GM18508 (cell line): Measurements from ENCODE around the gene BICD2.

Source experiments
- ATAC-seq: cut with Tn5 transposase; IDR thresholded peaks from one replicate; pipeline ENCODE4 v1.9.1; 2021; ENCODE audit warnings: moderate number of reproducible peaks; ENCODE audit not compliant: insufficient read depth, unreplicated experiment

Gene BICD2

DNA sequence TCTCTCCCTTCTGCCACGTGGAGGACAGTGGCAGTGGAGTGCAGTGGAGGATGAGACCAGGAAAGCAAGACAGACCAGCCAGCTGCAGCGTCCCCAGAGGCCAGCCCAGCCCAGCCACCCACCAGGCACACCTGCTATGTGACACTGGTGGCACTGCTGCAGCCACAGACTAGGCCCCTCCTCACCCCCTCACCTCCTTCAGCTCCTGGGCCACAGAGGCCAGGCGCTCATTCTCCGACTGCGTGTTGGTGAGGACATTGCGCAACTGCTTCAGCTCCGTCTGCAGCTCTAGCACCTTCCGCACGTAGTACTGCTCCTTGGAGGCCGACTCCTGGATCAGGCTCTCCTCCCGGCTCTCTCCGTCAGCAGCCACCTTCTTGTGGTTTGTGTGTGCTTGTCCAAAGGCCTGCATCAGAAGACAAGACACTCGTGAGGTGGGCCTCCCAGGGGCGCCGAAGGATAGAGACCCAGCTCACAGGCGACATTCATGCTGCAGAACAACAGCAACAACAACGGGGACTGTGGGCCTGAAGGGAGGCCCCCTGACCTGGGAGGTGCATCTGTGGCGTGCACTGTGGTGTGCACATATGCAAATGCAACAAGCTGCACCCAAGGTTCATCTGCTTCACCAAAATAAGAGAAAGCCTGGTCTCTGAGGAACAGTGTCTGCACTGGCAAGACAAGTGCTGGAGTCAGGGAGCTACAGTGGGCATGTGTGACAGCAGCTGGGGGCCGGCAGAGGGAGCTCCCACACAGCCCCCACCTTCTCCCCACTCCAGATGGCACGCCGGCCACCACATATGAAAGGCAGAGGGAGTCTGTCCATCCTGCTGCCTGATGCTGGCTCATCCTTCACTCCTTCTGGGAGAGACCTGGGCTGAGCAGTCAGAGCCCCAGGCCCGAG lies 35.5 kb downstream of the BICD2 start:
- no peak for ATAC-seq

DNA sequence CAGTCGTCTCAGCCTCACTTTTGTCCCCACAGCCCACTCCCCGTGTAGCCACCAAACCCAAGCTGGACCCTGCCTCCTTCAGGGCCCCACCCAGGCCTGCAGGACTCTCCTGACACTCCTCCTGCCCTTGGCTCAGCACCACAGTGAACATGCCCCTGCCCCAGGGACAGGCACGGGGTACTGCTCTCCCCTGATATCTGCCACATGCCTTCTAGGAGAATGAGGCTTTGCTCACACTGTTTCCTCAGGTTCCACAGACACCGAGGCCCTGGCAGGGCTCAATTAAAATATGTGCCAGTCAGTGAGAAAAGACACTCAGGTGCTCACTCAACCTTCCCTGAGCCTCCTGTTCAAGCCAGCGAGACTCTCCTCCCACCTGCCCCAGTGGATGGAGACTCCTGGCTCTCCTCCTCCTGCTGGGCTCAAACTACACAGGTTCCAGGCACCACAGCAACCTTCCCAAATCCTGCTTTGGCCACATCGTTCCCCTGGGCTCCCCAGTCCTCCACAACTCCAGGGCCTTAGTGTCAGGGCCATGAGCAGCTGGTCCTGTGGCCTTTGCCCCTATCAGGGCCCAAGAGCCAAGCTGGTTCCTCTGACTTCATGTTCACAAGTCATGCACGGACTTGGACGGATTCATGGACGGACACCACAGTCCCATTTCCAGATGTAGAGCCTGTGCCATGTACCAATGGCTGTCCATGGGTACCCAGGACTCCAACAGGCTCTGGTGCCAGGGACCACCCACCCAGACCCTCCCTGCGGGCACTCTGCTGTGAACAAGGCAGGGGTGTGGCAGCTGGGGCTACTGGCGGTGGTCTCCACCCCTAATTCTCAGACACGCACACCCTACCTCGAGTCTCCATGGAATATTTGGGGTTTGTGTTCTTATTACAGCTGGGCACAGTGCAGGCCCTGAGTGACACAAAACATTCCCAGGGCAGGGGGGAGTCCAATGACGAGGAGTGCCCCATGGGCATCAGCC lies 36.6 kb downstream of the BICD2 start:
- ATAC-seq, result no peak

DNA sequence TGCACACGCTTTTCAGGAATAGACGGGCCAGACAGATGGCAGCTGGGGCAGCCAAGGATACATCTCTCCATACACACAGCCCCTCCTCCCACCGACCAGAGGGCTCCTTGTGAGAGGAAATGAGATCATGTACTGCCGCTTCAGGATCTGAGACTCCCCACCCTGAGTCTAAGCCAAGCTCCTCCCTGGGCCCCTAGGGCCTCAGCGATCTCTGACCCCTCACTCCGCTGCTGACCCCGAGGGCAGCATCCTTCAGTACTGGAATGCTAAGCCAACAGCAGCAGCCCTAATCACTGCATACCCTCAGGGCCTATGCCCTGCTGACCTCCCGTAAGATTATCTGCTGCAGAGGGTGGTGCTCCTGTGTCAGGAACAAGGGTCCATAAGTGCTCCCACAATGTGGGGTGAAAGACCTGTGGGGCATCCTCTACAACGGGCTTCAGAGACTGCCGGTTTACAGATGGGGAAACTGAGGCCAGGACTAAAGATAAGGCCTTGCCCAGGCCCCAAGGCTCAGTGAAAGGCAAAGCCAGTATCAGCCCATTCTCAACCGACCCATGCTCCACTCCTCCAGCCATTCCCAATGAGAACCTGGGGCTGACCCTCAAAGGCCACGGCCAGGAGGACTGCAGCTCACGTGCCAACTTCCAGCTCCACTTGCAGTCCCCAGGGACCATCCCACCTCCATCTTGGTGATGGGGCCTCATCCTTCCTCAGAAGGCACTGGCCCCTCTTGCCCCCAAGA lies 37.5 kb downstream of the BICD2 start:
- no peak for ATAC-seq

DNA sequence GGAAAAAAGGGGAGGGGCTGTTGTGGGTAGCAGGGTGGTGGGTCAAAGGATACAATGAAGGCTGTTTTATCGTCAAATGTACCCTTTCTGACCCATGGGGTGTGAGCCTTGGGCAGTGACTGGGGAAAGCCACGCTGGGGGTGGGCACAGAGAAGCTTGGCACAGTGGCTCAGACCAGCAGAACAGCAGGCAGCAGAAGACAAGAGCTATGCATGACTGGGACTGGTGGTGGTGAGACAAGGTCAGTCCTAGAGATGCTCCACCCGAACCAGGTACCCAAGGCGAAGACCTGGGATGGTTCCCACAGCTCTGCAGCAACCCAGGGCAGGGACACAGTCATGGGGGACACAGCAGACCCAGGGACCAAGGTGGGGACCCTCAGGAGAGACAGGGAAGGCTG lies 38.3 kb downstream of the BICD2 start:
- ATAC-seq, result no peak

DNA sequence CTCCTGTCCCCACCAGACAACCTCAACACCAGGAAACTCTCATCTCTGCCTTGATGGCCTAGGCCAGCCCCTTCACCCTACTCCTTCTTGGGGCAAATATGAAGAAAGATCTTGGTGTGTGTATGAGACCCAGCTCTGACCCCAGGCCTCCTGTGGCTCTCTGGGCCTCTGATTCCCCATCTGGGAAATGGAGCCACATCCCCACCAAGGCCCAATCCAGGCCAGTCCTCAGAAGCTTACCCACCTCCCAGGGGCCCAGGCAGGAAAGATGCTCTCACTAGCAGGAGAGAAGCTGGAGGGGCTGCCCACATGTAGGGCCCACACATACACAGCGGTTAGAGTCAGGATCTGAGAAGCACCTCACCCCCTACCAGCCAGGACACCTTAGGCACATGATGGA lies 38.9 kb downstream of the BICD2 start:
- ATAC-seq, result no peak

DNA sequence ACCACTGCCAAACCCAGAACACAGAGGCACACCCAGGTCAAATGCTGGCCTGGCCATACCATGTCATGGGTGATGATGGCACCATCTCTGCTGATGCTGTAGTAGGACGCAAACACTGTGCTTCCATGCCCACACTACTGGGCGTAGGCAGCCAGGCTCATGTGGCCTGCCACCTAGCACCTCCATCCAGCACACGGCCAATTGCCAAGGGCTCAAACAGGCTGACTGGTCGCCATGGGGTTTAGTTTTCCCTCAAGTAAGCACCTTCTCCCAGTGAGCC lies 39.4 kb downstream of the BICD2 start:
- ATAC-seq, result no peak

DNA sequence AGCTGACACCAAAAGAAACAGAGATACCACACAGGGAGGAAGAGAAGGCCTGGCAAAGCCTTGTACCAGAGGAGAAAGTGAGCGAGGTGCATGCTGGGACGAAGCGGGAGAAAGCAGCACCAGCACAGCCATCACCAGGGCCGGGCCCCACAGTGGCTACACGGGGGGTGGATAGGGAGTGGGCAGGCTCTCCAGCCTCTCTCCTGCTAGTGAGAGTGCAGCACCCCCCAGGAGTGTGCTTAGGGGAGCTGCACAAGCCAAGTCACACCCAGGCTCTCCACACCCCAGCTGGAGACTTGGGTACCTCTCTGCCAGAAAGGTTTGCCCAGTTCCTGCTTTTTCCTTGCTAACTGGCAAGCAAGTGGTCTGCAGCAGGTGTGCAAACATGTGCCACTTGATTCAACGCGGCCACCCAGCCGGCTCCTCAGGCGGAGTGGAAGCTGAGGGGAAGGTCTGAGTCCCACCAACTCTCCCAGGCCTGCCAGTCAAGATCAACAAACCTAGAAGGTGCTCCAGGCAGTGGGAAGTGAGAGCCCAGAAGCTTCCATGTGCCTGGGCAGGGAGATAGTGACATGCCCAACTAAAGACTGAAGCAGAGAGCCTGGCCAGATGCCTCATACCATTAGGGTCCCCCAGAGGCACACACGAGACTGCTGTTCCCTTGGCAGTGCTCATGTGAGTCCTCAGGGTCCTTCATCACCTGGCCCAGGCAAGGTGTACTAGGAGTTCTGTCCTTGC lies 39.9 kb downstream of the BICD2 start:
- no peak for ATAC-seq

DNA sequence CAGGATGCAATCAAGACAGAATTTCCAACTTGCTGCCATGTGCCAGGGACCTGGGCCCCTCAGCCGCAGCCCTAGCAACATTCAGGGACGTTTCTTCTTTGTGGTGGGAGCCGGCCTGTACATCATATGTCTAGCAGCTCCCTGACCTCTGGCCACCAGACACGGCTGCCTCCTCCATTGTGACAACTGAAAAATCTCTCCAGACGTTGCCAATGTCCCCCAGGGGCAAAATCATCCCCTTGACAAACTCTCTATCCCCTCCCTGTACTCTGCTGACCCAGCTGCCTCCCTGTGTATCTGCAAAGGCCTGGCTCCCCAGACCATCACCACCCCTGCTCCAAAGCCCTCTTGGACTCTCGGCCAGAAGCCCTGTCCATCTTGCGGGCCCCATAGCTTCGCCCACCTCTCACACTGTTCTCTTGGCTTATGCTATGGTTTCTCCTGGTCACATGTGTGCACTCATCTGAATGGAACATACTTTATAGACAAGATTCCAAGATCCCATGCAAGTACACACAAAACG lies 40.8 kb downstream of the BICD2 start:
- ATAC-seq, result no peak

DNA sequence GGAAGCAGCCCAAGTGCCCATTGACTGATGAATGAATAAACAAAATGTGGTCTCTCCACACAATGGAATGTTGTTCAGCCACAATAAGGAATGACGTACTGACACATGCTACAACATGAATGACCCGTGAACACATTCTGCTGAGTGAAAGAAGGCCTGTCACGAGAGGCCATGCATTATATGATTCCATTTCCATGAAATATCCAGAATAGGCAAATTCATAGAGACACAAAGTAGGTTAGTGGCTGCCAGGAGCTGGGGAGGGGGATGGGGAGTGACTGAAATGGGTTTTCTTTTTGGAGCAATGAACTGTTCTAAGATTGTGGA lies 41.4 kb downstream of the BICD2 start:
- ATAC-seq, result no peak

DNA sequence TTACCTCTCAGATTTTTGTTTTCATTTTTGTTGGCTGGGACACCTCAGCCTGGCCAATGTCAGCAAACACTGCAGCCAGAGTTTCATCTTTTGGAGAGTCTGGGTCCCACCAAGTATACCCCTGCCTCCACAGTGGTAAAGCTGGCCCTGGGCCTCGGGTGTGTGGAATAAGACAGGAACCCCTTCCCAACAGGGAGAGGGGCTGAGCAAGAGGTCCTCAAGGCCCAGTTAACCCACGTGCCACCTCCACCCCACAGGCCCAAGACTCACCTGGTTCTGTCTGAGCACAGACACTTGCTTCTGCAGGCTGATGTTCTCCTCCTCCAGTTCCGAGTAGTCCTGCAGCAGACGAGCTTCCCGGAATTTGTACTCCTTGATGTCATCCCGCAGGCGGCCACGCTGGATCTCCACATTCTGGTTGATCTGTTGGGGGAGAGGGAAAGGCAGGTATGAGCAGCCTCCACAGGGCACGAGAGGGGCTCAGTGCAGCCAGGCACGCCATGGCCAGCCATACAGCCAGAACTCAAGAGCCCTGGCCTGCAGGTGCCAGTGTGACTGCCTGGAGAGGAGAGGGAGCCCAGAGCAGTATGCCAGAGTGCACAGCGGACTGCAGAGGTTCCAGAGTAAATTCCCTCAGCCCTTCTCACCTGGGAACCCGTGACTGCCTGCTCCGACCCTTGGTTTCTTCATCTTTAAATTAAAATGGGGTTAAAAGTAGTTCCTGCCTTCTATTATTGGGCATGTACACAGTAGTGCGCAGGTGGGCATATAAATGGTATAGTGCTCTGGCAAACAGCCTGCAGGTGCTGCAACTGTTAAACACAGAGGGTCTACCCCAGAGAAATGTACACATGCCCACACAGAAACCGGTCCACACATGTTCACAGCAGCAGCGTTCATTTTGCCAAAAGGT lies 42.0 kb downstream of the BICD2 start:
- no peak for ATAC-seq

DNA sequence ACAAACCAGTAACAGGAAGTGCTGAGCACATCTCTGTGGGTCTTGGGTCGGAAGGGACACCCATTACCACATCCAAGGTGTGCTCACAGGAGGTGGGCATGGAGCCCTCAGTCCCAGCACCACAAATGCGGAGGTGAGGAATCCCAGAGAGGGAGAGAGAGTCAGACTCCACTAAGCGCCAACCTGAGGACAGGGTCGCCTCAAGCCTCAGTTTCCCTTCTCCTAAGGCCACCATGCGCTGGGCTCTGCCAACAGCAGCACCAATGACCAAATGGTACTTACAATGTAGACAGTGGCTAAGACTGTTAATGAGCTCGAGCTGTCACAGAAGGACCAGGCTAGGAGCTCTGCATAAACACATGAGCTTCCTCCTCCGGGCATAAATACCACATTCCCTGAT lies 43.1 kb downstream of the BICD2 start:
- no peak for ATAC-seq

DNA sequence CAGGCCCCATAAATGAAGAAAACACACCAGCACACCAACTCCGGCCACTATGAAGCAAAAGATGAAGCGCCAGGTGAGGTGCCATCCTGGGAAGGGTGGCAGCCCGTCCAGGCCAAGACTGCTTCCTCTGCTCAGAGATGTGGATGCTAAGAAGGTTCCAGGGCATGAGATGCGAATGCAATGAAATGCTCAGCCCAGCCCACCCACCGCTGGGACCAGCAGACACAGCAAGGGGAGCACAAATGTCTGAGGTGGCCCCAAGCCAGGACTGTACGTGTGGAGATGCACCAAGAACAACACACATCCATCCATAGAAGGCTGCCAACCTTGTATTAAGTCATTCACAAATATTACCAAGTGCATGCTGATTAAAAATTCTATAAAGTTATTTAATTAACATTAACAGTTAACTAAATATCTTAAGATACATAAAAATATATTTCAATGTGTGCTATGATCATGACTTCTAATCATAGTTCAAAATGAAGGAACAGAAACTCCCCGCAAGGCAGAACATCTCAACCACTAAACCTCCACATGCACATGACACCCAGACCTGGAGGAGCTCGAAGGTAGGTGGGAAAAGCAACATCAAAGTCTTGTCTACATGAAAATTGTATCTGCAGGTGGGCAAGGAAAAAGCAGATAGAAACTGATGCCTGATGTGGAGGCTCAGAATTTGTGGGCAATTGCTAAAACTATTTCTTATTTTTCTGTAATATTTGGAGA lies 43.7 kb downstream of the BICD2 start:
- ATAC-seq, result no peak

DNA sequence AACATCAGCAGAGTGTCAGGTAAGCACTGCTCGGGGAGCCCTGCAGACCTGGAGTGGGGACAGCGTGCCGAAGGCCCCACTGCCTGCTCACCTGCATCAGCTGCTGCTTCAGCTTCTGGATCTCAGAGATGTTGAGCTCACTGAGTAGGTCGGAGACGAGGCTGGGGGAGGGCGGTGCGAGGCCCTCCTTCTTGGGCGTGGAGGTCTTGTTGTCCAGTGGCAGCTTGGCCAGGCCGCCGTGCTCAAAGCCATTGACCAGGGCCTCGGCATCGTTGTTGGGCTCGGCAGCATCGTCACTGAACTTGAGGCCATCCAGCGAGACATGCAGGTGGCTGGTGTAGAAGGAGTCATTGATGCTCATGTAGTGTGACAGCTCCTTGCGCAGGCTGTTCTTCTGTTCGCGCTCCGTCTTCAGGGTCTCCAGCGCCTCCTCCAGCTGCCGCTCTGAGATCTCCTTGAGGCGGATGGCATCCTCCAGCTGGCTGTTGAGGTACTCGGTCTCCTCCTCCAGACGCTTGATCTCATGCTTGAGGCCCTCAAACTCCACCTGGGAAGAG lies 44.3 kb downstream of the BICD2 start:
- no peak for ATAC-seq

DNA sequence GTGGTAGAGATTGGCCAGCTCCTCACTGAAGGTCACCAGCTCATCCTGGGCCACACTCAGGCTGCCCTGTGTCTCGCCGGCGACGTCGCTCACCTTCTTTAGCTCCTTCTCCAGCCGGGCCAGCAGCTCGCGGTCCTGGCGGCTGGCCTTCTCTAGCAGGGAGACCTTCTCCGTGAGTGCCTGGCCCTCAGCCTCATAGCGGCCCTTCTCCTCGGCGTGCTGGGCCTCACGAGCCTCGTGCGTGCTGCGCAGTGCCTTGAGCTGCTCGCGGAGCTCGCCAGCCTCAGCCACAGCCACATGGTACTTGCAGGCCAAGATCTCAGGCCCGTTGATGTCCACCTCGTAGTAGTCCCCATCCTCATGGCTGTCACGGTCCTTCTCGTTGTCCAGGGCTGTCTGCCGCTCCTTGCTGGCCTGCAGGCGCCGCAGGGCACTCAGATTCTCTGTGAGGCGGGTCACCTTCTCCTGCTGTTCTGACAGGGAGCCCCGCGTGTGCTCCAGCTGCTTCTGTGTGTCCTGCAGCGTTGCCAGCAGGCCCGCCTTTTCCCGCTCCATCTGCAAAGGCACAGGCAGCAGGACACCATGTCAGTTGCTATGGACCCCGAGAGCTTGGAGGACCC lies 45.5 kb downstream of the BICD2 start:
- no peak for ATAC-seq

DNA sequence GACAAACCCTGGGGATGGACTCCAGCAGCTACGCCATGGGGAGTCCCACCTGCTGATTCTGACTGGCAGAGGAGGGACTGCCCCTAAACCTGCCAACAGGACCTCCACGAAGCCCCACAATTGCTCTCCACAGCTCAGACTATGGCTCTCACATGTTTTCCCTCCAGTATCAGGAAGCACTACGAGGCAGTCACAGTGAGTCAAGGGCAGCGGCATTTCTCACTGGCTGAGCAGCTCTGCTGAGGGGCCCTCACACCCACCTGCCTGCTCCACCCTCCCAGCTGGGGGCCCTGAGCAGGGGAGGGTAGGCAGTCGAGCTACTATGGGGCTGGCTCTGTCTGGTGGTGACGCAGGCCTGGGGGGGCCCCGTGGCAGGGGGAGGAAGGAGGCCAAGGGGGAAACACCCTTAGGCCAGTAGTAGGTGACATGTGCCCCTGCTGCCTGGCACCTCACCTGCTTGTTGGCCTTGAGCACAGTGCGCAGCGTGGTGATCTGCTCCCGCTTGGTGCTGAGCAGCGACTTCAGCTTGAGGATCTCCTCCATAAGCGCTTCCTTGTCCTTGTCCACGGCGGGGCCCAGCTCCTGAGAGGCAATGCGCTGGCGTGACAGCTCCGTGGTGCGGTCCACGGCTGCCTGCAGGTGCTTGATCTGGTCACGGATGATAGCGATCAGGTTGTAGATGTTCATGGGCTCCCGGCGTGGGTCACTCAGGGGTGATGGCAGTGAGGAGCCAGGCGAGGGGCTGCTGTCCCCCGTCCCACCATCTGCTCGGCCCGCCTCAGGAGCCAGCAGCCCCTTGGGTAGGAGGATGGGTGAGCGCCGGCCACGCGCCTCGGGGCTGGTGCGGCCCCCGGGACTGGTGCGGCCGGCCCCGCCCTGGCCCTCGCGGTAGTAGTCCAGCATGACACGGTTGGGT lies 46.3 kb downstream of the BICD2 start:
- ATAC-seq, result no peak

DNA sequence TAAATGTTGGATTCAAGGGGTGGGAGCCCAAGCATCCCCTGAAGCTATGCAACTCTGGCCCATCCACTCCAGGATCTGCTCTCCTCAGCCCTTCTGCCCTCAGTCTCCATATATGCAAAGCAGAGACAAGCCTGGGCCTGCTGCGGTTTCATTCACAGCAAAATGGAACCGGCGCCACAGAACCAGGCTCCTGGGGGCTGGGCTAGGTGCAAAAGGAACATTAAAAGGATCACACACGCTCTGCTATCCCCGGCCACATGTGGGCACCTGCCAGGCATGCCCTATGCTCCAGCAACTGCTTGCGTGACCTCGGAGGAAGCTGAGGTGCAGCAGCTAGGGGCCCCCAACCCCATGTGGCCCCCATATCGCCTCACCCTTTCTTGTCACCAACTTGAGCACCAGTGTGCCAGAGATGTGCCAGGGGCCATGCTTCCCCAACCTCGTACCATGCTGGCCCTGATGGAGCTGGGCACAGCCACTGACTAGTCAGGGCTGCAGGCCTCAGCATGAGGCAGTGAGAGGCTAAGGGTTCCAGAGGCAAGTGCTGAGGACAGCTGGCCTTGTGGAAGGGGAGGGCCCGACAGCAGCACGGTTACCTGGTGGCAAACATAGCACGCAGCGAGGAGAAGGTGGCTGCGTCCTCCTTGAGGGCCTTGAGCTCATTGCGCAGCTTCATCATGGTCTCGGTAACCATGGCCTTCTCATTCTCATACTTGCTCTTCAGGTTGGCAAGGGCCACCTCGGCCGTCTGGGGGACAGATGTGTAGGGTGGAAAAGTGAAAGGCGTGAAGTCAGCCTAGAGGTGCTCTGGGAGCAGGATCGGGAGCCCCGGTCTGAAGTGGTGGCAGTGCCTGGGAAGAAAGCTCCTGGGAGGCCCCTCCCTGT lies 47.2 kb downstream of the BICD2 start:
- ATAC-seq, result no peak
